OCI-LY1 (cell line): ENCODE data around the gene CDK11B.

Experiments
- EZH2 ChIP-seq: fragments of 200-600 bp; sonication (generic), shearing (Covaris generic); IDR thresholded peaks from 2 replicates; pipeline ENCODE4 v1.8.0; 2017; ENCODE audit warnings: borderline replicate concordance, mixed run types, mild to moderate bottlenecking, antibody characterized with exemption, low read length, moderate library complexity, mixed read lengths
- TF ChIP-seq, protein P1 (sequence below): fragments of 200-600 bp; sonication (generic), shearing (Covaris generic); IDR thresholded peaks from 2 replicates; pipeline ENCODE4 v1.5.1; 2017; ENCODE audit warnings: mild to moderate bottlenecking, antibody characterized with exemption, low read length, moderate library complexity, mixed read lengths

DNA sequence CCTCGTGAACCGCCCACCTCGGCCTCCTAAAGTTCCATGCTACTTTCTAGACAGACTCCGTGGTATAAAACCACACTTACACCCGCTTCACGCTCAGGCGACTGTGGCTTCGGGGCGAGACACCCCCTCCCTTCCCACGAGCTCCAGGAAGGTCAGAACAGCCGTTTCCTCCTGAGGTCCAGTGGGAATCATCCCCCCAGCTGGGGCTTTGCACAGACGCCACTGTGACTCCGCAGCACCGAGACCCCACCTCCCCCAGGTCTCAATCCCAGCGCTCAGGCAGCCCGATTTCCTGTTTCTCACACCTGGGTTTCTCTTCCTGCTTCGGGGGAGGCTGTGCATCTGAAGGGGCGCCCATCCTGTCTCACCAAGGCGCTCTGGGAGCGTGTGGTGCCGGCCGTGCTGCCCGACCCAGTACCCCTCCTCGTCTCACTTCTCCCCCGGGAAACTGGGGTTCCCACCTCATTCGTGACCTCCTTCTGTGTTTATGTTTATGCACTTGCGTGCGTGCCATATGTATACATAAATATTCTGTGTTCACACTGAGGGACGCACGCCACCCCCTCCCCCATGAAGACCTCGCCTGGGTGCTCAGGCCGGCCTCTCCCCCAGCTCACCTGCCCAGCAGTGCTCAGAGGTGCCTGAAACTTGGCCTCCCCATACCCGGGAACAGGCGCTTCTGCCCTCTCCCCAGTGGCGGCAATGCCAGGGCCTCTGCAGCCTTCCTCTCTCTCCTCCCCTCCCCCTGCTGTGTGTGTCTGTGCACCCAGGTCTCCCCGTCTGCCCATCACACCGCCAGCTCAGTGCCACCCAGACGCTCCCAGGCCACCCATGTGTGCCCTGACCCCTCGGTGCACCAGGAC is 19.1 kb upstream of the CDK11B start:
- TF ChIP-seq, protein P1, sequence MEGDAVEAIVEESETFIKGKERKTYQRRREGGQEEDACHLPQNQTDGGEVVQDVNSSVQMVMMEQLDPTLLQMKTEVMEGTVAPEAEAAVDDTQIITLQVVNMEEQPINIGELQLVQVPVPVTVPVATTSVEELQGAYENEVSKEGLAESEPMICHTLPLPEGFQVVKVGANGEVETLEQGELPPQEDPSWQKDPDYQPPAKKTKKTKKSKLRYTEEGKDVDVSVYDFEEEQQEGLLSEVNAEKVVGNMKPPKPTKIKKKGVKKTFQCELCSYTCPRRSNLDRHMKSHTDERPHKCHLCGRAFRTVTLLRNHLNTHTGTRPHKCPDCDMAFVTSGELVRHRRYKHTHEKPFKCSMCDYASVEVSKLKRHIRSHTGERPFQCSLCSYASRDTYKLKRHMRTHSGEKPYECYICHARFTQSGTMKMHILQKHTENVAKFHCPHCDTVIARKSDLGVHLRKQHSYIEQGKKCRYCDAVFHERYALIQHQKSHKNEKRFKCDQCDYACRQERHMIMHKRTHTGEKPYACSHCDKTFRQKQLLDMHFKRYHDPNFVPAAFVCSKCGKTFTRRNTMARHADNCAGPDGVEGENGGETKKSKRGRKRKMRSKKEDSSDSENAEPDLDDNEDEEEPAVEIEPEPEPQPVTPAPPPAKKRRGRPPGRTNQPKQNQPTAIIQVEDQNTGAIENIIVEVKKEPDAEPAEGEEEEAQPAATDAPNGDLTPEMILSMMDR: no peak
- TF ChIP-seq EZH2: no peak
